A549 treated with GW870086 at 1 μM for 4 hours (cell line): Measurements from ENCODE around the gene TGFB2. TPM values are rescaled to one million over a fixed set of nuclear protein-coding genes. Genes with fewer than 3 reads are reported as not detected.

Experiments
- total RNA-seq: library from RNA; stranded (reverse); fragments of 200-300 nt; extraction: Qiagen RNA extraction; gene quantifications from 5 replicates; pipeline ENCODE4 v1.2.3, GENCODE V29; 2022; ENCODE audit warnings: low read depth

TGFB2 gene
- total RNA-seq, result 10.1 to 16.9 TPM (median 14.0 TPM) in 5 replicates

GRCh38 chr1:218344814-218345672 lies at the start of gene TGFB2:
Gene TGFB2 (plus strand): TSS chr1:218345336. CDS start chr1:218346702, 1,366 bp downstream.

Other genes starting within 250 kb of the TGFB2 start
- gene RRP15, start 60.0 kb upstream of the TGFB2 start, total RNA-seq, result 22.3 to 29.2 TPM (median 25.4 TPM) in 5 replicates